Activated T-helper 2 cell treated with anti-CD3 and anti-CD28 coated beads, Interferon-gamma antibody, Interleukin-2, Interleukin-4, amounts not matched to agents 10 μg/mL and 5 μg/mL and 100 μg/mL, durations not matched to agents 14 hours and 24 hours and 36 hours (primary cell): ENCODE measurements around the gene ATP6V1E1. TPM values are rescaled to one million over a fixed set of nuclear protein-coding genes. Genes with fewer than 3 reads are reported as not detected.

Experiments used
- DNase-seq: peaks from one replicate; pipeline ENCODE4 v3.0.0; 2021; ENCODE audit warnings: low spot score
- H3K27ac Mint-ChIP-seq: one replicate; pipeline ENCODE4 v1.8.0; 2021; ENCODE audit warnings: mixed read lengths
- H3K27me3 Mint-ChIP-seq: one replicate; pipeline ENCODE4 v1.8.0; 2021; ENCODE audit warnings: low read depth, mixed read lengths
- H3K36me3 Mint-ChIP-seq: one replicate; pipeline ENCODE4 v1.8.0; 2021; ENCODE audit warnings: low read depth, mixed read lengths
- H3K4me1 Mint-ChIP-seq: one replicate; pipeline ENCODE4 v1.8.0; 2021; ENCODE audit warnings: low read depth, mixed read lengths
- H3K4me3 Mint-ChIP-seq: one replicate; pipeline ENCODE4 v1.8.0; 2021; ENCODE audit warnings: low read depth, mild to moderate bottlenecking, moderate library complexity, mixed read lengths
- H3K9me3 Mint-ChIP-seq: one replicate; pipeline ENCODE4 v1.8.0; 2021; ENCODE audit warnings: mixed read lengths
- intact Hi-C: fragments of 100-400 bp; cut with micrococcal nuclease; formaldehyde crosslinking; loops from one replicate; pipeline ENCODE4 v1.15.1; 2023
- total RNA-seq: library from RNA; stranded (reverse); gene quantifications from 2 replicates; pipeline ENCODE4 v1.2.3, GENCODE V29; 2022

ATP6V1E1 gene
- total RNA-seq, 1 donor from 2014 or later, result 113 TPM

DNA sequence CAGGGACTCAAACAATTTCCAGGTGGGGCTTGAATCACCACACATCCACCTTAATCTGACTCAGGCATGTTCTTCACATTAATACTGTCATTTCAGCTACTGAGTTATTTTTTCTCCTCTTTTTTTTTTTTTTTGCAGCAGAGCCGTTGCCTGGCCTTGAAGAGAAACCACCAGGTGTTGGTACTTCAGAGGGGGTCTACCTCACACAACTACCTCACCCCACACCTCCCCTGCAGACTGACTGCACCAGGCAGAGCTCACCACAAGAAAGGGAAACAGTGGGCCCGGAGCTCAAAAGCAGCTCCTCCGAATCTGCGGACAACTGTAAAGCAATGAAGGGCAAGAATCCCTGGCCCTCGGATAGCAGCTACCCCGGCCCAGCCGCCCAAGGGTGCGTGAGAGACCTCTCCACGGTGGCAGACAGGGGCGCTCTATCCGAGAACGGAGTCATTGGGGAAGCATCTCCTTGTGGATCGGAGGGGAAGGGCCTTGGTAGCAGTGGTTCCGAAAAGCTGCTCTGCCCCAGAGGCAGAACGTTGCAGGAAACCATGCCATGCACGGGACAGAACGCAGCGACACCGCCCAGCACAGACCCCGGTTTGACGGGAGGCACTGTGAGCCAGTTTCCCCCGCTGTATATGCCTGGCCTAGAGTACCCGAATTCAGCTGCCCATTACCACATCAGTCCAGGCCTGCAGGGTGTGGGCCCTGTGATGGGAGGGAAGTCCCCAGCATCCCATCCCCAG, 80.4 kb downstream of the ATP6V1E1 start:
- DNase-seq, result no peak
- H3K27ac Mint-ChIP-seq, result no peak overlapping the region

DNA sequence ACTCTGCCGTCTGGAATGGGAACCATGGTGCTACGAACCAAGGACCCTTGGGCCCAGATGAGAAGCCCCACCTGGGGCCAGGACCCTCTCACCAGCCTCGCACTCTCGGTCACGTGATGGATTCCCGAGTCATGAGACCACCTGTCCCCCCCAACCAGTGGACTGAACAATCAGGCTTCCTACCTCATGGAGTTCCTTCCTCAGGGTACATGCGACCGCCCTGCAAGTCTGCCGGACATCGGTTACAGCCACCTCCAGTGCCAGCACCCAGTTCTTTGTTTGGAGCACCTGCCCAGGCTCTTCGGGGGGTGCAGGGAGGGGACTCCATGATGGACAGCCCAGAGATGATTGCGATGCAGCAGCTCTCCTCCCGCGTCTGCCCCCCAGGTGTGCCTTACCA, 86.1 kb downstream of the ATP6V1E1 start:
- intact Hi-C loops, result no loop called here
- no peaks in the 10 kb centered on the region for H3K27me3 Mint-ChIP-seq
- H3K36me3 Mint-ChIP-seq, result no peaks in the 10 kb centered on the region
- no peak overlapping the region for H3K27ac Mint-ChIP-seq
- H3K9me3 Mint-ChIP-seq, result no peaks in the 10 kb centered on the region
- no peak for DNase-seq
- no peak overlapping the region for H3K4me3 Mint-ChIP-seq
- H3K4me1 Mint-ChIP-seq, result no peaks in the 10 kb centered on the region

More for the DNA sequence above, 80.4 kb downstream of the ATP6V1E1 start:
- no peaks in the 10 kb centered on the region for H3K9me3 Mint-ChIP-seq
- H3K27me3 Mint-ChIP-seq, result no peaks in the 10 kb centered on the region
- intact Hi-C loops, result no loop called here
- H3K4me3 Mint-ChIP-seq, result no peak overlapping the region
- no peaks in the 10 kb centered on the region for H3K4me1 Mint-ChIP-seq
- no peaks in the 10 kb centered on the region for H3K36me3 Mint-ChIP-seq

Other genes with a start within 250 kb of the ATP6V1E1 start
- not detected in 2 replicates for gene SLC25A18, start 65.3 kb downstream of the ATP6V1E1 start, total RNA-seq
- gene BCL2L13, start 10.0 kb upstream of the ATP6V1E1 start, total RNA-seq, result 32.6 and 33.7 TPM in 2 replicates
- gene BID, start 145.7 kb upstream of the ATP6V1E1 start, total RNA-seq, result 11.5 and 14.3 TPM in 2 replicates